SK-N-SH (cell line): ENCODE data around the gene AFF3. TPM values are rescaled to one million over a fixed set of nuclear protein-coding genes. Genes with fewer than 3 reads are reported as not detected.
A peak's percentile ranks its signal among the peaks of the same experiment; 100 is the strongest.

ENCODE experiments used
- CTCF ChIA-PET: fragments of 300-600, 350-600 bp; formaldehyde crosslinking; extraction: SDS; loops from one replicate; lab custom pipeline; 2021; lab: Yijun Ruan, JAX
- POLR2A ChIA-PET: fragments of 350-600 bp; sonication (Branson Sonifier 250); formaldehyde crosslinking; extraction: SDS; loops from one replicate; lab custom pipeline; 2020; ENCODE audit warnings: antibody characterized with exemption, inconsistent platforms; lab: Yijun Ruan, JAX
- DNase-seq: peaks from one replicate; pipeline ENCODE4 v3.0.0; 2012
- H2AFZ ChIP-seq: fragments of 200-600 bp; sonication (generic); 2 replicates; pipeline ENCODE4 v1.8.1; 2016; ENCODE audit warnings: antibody characterized with exemption, mild to moderate bottlenecking, low read depth
- H3F3A ChIP-seq: fragments of 200-600 bp; sonication (generic); replicated peaks from 2 replicates; pipeline ENCODE3; 2016; ENCODE audit warnings: antibody characterized with exemption, mild to moderate bottlenecking; ENCODE audit not compliant: insufficient read depth
- H3K27ac ChIP-seq, 2 experiments: fragments of 200-500 bp in 1 of 2; fragments of 200-600 bp in 1 of 2; sonication (Bioruptor generic) in 1 of 2; sonication (generic), shearing (Covaris generic) in 1 of 2; 2 replicates each; pipeline versions ENCODE4 v1.5.1 to v1.6.1; 2014 to 2016; ENCODE audit warnings: low read depth in 2 of 2, inconsistent platforms in 1 of 2, low read length in 1 of 2, mild to moderate bottlenecking in 1 of 2, mixed read lengths in 1 of 2
- H3K27me3 ChIP-seq: fragments of 200-600 bp; sonication (generic), shearing (Covaris generic); 2 replicates; pipeline ENCODE4 v1.6.1; 2016; ENCODE audit warnings: mixed run types; ENCODE audit not compliant: insufficient read depth
- H3K36me3 ChIP-seq, 2 experiments: fragments of 200-500 bp in 1 of 2; fragments of 200-600 bp in 1 of 2; sonication (Bioruptor generic) in 1 of 2; sonication (generic) in 1 of 2; replicated peaks in 1 of 2; 2 replicates each; pipeline versions ENCODE3 to v1.5.1; 2014 to 2016; ENCODE audit warnings: low read length in 1 of 2, mild to moderate bottlenecking in 1 of 2; ENCODE audit not compliant: insufficient read depth in 2 of 2, control insufficient read depth in 1 of 2
- H3K4me1 ChIP-seq, 2 experiments: fragments of 200-500 bp in 1 of 2; fragments of 200-600 bp in 1 of 2; sonication (Bioruptor generic) in 1 of 2; sonication (generic), shearing (Covaris generic) in 1 of 2; 2 replicates each; pipeline versions ENCODE4 v1.5.1 to v1.6.1; 2014 to 2016; ENCODE audit warnings: low read depth in 1 of 2, low read length in 1 of 2, mixed run types in 1 of 2; ENCODE audit not compliant: insufficient read depth in 2 of 2, control insufficient read depth in 1 of 2
- H3K4me2 ChIP-seq: fragments of 200-600 bp; sonication (generic), shearing (Covaris generic); 2 replicates; pipeline ENCODE4 v1.6.1; 2017; ENCODE audit warnings: mixed run types
- H3K4me3 ChIP-seq, 2 experiments: fragments of 200-500 bp in 1 of 2; fragments of 200-600 bp in 1 of 2; sonication (Bioruptor generic) in 1 of 2; sonication (generic), shearing (Covaris generic) in 1 of 2; 2 replicates each; pipeline versions ENCODE4 v1.5.1 to v1.8.1; 2014 to 2016; ENCODE audit warnings: low read depth in 2 of 2, inconsistent platforms in 1 of 2, low read length in 1 of 2, mild to moderate bottlenecking in 1 of 2, mixed read lengths in 1 of 2, moderate library complexity in 1 of 2
- H3K79me2 ChIP-seq: fragments of 200-600 bp; sonication (generic); 2 replicates; pipeline ENCODE4 v1.8.1; 2017; ENCODE audit warnings: mild to moderate bottlenecking; ENCODE audit not compliant: insufficient read depth
- H3K9ac ChIP-seq: fragments of 200-600 bp; sonication (generic); 2 replicates; pipeline ENCODE4 v1.6.1; 2017; ENCODE audit warnings: mixed run types
- H3K9me2 ChIP-seq: fragments of 200-600 bp; sonication (generic); 2 replicates; pipeline ENCODE4 v1.6.1; 2017; ENCODE audit warnings: mixed run types
- H3K9me3 ChIP-seq: fragments of 200-600 bp; sonication (generic); 2 replicates; pipeline ENCODE4 v1.6.1; 2017; ENCODE audit warnings: mixed run types, mild to moderate bottlenecking, moderate library complexity
- H4K20me1 ChIP-seq: fragments of 200-600 bp; sonication (generic); 2 replicates; pipeline ENCODE4 v1.6.1; 2017; ENCODE audit warnings: mild to moderate bottlenecking, mixed run types; ENCODE audit not compliant: insufficient read depth
- ELF1 ChIP-seq: IDR thresholded peaks from 2 replicates; pipeline ENCODE4 v1.4.0; 2012
- FOXJ3 ChIP-seq: sonication (generic); formaldehyde crosslinking; IDR thresholded peaks from 2 replicates; pipeline ENCODE4 v1.5.1; 2020; ENCODE audit warnings: mild to moderate bottlenecking, missing genetic modification reagents
- FOXM1 ChIP-seq: IDR thresholded peaks from 2 replicates; pipeline ENCODE4 v1.4.0; 2012; ENCODE audit warnings: low read depth, mild to moderate bottlenecking
- GATA2 ChIP-seq: sonication (generic); formaldehyde crosslinking; IDR thresholded peaks from 2 replicates; pipeline ENCODE4 v1.5.0; 2020; ENCODE audit warnings: mild to moderate bottlenecking, missing genetic modification reagents
- JUND ChIP-seq: IDR thresholded peaks from 2 replicates; pipeline ENCODE4 v1.4.0; 2012
- MXI1 ChIP-seq: IDR thresholded peaks from 2 replicates; pipeline ENCODE4 v1.6.1; 2012; ENCODE audit warnings: mild to moderate bottlenecking, low read depth, low read length, improper control_type of control experiment
- NFIC ChIP-seq: IDR thresholded peaks from 2 replicates; pipeline ENCODE4 v1.4.0; 2012; ENCODE audit warnings: borderline replicate concordance
- NRF1 ChIP-seq: IDR thresholded peaks from 2 replicates; pipeline ENCODE4 v1.6.1; 2012; ENCODE audit warnings: low read depth, mild to moderate bottlenecking, low read length
- POLR2AphosphoS5 ChIP-seq: IDR thresholded peaks from 2 replicates; pipeline ENCODE4 v1.6.1; 2012; ENCODE audit warnings: low read depth, low read length
- RAD21 ChIP-seq: IDR thresholded peaks from 2 replicates; pipeline ENCODE4 v1.6.1; 2012; ENCODE audit warnings: mild to moderate bottlenecking, low read length
- SIN3A ChIP-seq: IDR thresholded peaks from 2 replicates; pipeline ENCODE4 v1.6.1; 2012; ENCODE audit warnings: low read depth, mild to moderate bottlenecking, low read length, moderate library complexity, borderline replicate concordance
- TCF12 ChIP-seq: IDR thresholded peaks from 2 replicates; pipeline ENCODE4 v1.4.0; 2012
- YY1 ChIP-seq: IDR thresholded peaks from 2 replicates; pipeline ENCODE4 v1.4.0; 2012; ENCODE audit warnings: low read depth, mild to moderate bottlenecking
- WGBS: methylation state at CpG from one replicate; pipeline ENCODE4 v1.1.6; 2017; ENCODE audit warnings: low lambda C conversion rate; 5-methylcytosine and 5-hydroxymethylcytosine counted together
- polyA plus RNA-seq, 3 experiments: library from polyadenylated mRNA; depleted of rRNA; stranded (reverse); fragments of >200 nt; gene quantifications; 2 replicates each; pipeline ENCODE4 v1.2.3, GENCODE V29; 2012
- TF ChIP-seq, protein P1 (sequence below): IDR thresholded peaks from 2 replicates; pipeline ENCODE4; 2012
- TF ChIP-seq, protein P2 (sequence below): IDR thresholded peaks from 2 replicates; pipeline ENCODE4 v1.6.1; 2012; ENCODE audit warnings: mild to moderate bottlenecking, low read depth, low read length, moderate library complexity
- TF ChIP-seq, protein P3 (sequence below): fragments of 200-600 bp; sonication (generic); IDR thresholded peaks from 2 replicates; pipeline ENCODE4 v1.6.1; 2017; ENCODE audit warnings: antibody characterized with exemption, mild to moderate bottlenecking, moderate library complexity

Gene AFF3
- polyA plus RNA-seq, 1 of the 3 experiments (the other 2 are of a cell fraction): 0.36 TPM

DNA sequence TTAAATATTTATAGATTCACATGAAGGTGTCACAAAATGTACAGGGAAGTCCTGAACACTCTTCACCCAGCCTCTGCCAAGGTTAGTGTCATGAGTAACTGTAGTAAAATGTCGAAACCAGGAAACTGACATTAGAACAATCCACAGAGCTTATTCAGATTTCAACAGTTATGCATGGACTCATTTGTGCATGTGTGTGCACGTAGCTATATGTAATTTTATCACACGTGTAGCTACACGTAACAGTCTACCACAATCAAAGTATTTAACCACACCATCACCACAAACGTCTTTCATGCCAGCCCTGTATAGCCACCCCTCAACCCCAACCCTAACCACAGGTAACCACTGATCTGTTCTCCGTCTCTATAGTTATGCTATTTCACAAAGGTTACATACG, 440.9 kb downstream of the AFF3 start:
- TF ChIP-seq RAD21 (no peak), SIN3A (no peak), NRF1 (no peak), ELF1 (no peak), YY1 (no peak), FOXJ3 (no peak), POLR2AphosphoS5 (no peak)
- TF ChIP-seq, protein P1, sequence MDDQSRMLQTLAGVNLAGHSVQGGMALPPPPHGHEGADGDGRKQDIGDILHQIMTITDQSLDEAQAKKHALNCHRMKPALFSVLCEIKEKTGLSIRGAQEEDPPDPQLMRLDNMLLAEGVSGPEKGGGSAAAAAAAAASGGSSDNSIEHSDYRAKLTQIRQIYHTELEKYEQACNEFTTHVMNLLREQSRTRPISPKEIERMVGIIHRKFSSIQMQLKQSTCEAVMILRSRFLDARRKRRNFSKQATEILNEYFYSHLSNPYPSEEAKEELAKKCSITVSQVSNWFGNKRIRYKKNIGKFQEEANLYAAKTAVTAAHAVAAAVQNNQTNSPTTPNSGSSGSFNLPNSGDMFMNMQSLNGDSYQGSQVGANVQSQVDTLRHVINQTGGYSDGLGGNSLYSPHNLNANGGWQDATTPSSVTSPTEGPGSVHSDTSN: no peak
- Histone ChIP-seq H3K9ac (no peak overlapping the region), H3K27ac (no peak overlapping the region), H3K4me1 (peaks cover 0 to 12% of the 10 kb centered on the region in 2 experiments; a peak in 2 of 4 replicates), H3K4me3 (no peak overlapping the region), H3K4me2 (no peak overlapping the region), H3K9me2 (no peaks in the 10 kb centered on the region), H2AFZ (no peak overlapping the region), H3K36me3 (no peaks in the 10 kb centered on the region), H4K20me1 (no peaks in the 10 kb centered on the region), H3K27me3 (no peaks in the 10 kb centered on the region), H3F3A (no peaks in the 10 kb centered on the region), H3K79me2 (no peaks in the 10 kb centered on the region), H3K9me3 (no peaks in the 10 kb centered on the region)
- ChIA-PET POLR2A (no interaction called here), CTCF (interaction anchor here (0.7 to 1.0 kb wide), 2 partner anchors 24 to 561 kb away, joined by 3 read pairs; no protein-coding TSS in a partner anchor)
- 61% methylated on average over 7 of the region's 7 CpGs for WGBS
- no peak for DNase-seq

DNA sequence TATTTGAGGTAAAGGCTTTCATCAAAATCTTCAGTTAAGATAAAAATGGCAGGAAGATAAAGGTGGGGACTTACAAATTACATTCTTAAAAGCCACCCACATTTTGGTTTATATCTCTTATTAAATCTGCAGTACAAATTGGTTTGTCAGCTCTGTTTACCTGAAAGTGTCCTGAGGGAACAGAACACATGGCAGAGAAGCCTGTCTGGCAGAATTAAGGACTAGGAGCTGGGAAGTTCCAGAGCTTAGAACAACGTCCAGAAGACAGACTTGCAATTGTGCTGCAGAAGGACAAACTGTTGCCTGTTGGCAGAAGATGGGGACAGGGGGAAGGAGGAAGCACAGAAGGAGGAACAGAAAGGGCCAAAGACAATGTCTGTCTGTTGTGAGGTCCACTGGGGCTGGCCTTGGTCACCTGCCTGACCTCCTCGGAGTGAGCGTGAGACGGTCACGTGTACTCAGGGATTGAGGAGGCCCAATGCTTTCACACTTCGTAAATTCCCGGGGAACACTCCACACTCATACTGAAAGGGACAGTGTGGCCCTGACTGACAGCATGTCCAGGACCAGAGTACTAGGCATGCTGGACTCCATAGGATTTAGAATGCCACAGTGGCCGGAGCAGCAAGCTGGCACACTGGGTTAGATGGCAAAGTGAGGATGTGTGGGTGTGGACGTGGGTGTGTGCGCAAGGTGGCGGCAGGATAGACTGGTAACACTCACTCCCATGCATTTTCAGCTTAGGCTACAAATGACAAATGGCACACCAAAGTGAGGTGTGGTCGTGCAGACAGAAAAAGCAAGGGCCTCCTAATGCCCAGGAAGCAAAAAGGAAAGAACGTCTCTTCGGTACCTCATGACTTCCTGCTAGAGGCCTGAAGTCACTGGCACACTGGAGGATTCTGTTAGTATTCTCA, 441.6 kb downstream of the AFF3 start:
- H3K9ac ChIP-seq: no peak overlapping the region
- WGBS: 76% methylated on average over 14 of the region's 14 CpGs
- H3K9me2 ChIP-seq: no peaks in the 10 kb centered on the region
- no peak for DNase-seq
- no peak for TF ChIP-seq TCF12
- TF ChIP-seq GATA2: peak; percentile 30; the same call in 1 of the 2 replicates
- no peak for TF ChIP-seq NFIC
- no peaks in the 10 kb centered on the region for H3K27me3 ChIP-seq
- H3K79me2 ChIP-seq: no peaks in the 10 kb centered on the region
- H3F3A ChIP-seq: no peaks in the 10 kb centered on the region
- H3K4me2 ChIP-seq: no peak overlapping the region
- ChIA-PET POLR2A (no interaction called here), CTCF (interaction anchor here (0.7 to 1.0 kb wide), 2 partner anchors 25 to 562 kb away, joined by 3 read pairs; no protein-coding TSS in a partner anchor)
- H2AFZ ChIP-seq: no peak overlapping the region
- no peak overlapping the region for H3K4me3 ChIP-seq
- no peak overlapping the region; a peak in 1 of 4 replicates for H3K27ac ChIP-seq
- H3K9me3 ChIP-seq: no peaks in the 10 kb centered on the region
- H3K36me3 ChIP-seq: no peaks in the 10 kb centered on the region
- H3K4me1 ChIP-seq: peaks cover 0 to 9% of the 10 kb centered on the region in 2 experiments; a peak in 1 of 4 replicates
- no peaks in the 10 kb centered on the region for H4K20me1 ChIP-seq

DNA sequence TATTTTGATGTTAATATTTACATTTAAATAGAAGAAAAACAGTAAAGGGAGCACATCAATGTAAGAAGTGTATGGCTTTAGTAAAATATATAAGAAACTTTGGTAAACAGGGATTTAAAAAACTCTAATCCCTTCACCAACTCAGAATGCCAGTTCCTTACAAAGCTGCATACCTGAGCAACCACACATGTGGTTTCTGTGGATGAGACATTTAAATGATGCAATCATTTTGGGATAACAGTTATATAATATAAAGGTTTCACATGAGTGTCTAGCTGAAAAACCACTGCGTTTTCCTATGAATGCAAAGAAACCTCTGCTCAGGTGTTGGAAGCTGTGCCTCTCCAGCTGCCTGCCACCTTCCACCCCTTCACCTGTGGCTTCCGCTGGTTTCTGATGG, 443.5 kb downstream of the AFF3 start:
- Histone ChIP-seq H4K20me1 (no peaks in the 10 kb centered on the region), H3K4me1 (peaks cover 0 to 13% of the 10 kb centered on the region in 2 experiments; a peak in 1 of 4 replicates), H3K27ac (no peak overlapping the region), H2AFZ (no peak overlapping the region), H3F3A (no peaks in the 10 kb centered on the region), H3K9me3 (no peaks in the 10 kb centered on the region), H3K27me3 (no peaks in the 10 kb centered on the region), H3K79me2 (no peaks in the 10 kb centered on the region), H3K9me2 (no peaks in the 10 kb centered on the region), H3K4me3 (no peak overlapping the region), H3K36me3 (no peaks in the 10 kb centered on the region), H3K9ac (no peak overlapping the region), H3K4me2 (no peak overlapping the region)
- DNase-seq: no peak
- POLR2A ChIA-PET: no interaction called here
- CTCF ChIA-PET: interaction anchor here (0.6 to 1.4 kb wide), 5 partner anchors 11 to 143 kb away, joined by 3 to 4 read pairs (median 3); no protein-coding TSS in a partner anchor
- WGBS: 73% methylated on average over 2 of the region's 2 CpGs
- no peak for TF ChIP-seq FOXM1
- no peak for TF ChIP-seq NFIC
- TF ChIP-seq, protein P2, sequence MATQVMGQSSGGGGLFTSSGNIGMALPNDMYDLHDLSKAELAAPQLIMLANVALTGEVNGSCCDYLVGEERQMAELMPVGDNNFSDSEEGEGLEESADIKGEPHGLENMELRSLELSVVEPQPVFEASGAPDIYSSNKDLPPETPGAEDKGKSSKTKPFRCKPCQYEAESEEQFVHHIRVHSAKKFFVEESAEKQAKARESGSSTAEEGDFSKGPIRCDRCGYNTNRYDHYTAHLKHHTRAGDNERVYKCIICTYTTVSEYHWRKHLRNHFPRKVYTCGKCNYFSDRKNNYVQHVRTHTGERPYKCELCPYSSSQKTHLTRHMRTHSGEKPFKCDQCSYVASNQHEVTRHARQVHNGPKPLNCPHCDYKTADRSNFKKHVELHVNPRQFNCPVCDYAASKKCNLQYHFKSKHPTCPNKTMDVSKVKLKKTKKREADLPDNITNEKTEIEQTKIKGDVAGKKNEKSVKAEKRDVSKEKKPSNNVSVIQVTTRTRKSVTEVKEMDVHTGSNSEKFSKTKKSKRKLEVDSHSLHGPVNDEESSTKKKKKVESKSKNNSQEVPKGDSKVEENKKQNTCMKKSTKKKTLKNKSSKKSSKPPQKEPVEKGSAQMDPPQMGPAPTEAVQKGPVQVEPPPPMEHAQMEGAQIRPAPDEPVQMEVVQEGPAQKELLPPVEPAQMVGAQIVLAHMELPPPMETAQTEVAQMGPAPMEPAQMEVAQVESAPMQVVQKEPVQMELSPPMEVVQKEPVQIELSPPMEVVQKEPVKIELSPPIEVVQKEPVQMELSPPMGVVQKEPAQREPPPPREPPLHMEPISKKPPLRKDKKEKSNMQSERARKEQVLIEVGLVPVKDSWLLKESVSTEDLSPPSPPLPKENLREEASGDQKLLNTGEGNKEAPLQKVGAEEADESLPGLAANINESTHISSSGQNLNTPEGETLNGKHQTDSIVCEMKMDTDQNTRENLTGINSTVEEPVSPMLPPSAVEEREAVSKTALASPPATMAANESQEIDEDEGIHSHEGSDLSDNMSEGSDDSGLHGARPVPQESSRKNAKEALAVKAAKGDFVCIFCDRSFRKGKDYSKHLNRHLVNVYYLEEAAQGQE: no peak
- TF ChIP-seq JUND: no peak
- TF ChIP-seq, protein P3, sequence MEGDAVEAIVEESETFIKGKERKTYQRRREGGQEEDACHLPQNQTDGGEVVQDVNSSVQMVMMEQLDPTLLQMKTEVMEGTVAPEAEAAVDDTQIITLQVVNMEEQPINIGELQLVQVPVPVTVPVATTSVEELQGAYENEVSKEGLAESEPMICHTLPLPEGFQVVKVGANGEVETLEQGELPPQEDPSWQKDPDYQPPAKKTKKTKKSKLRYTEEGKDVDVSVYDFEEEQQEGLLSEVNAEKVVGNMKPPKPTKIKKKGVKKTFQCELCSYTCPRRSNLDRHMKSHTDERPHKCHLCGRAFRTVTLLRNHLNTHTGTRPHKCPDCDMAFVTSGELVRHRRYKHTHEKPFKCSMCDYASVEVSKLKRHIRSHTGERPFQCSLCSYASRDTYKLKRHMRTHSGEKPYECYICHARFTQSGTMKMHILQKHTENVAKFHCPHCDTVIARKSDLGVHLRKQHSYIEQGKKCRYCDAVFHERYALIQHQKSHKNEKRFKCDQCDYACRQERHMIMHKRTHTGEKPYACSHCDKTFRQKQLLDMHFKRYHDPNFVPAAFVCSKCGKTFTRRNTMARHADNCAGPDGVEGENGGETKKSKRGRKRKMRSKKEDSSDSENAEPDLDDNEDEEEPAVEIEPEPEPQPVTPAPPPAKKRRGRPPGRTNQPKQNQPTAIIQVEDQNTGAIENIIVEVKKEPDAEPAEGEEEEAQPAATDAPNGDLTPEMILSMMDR: no peak
- TF ChIP-seq MXI1: no peak
- no peak for TF ChIP-seq SIN3A
